NCI-H82 (cell line): ENCODE data around the gene ATP6V0A4.
A peak's percentile ranks its signal among the peaks of the same experiment; 100 is the strongest.
"Not testable (repeated sequence)": the region's sequence is repeated elsewhere in the genome, so short reads cannot be mapped to it uniquely, and the experiment has no call there.

Experiments used
- DNase-seq: peaks from one replicate; lab custom pipeline; 2025; lab: John Stamatoyannopoulos, UW

ATP6V0A4 gene

DNA sequence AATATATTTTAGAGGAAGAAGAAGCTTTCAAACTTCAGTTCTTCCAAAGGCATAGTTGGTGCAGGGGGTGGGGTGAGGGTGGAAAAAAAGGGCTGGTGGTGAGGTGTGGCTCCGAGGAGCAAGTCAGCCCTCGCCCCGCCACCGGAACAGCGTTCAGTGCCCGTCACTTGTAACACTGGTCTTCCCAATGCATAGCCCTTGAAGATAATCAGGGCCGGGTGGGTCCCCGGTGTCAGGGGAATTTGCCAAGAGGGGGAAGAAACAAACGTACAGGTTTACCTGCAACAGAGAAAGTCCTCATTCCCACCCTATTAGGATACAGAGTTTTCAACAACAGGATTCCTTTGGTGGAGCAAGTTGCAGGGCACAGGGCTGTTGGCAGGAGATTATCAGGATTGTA is 98.3 kb downstream of the ATP6V0A4 start:
- DNase-seq = no peak

DNA sequence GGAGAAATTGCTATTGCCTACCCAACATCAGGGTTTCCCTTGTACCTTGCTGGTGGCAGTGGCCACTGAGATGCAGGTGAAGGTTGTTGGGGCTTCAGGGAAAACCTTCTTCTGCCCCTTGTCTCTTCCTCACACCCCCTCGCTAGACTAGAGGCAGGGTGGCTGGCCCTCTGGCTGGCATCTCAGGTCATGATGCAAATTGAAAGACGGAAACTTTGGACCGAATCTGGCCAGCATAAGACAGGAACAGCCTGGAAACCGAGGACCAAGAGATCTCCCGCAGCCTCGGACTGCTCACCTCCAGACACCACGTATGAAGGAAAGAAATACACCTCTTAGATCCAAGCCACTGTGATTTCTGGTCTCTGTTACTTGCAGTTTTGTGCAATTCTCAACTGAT is 99.7 kb downstream of the ATP6V0A4 start:
- no peak for DNase-seq

DNA sequence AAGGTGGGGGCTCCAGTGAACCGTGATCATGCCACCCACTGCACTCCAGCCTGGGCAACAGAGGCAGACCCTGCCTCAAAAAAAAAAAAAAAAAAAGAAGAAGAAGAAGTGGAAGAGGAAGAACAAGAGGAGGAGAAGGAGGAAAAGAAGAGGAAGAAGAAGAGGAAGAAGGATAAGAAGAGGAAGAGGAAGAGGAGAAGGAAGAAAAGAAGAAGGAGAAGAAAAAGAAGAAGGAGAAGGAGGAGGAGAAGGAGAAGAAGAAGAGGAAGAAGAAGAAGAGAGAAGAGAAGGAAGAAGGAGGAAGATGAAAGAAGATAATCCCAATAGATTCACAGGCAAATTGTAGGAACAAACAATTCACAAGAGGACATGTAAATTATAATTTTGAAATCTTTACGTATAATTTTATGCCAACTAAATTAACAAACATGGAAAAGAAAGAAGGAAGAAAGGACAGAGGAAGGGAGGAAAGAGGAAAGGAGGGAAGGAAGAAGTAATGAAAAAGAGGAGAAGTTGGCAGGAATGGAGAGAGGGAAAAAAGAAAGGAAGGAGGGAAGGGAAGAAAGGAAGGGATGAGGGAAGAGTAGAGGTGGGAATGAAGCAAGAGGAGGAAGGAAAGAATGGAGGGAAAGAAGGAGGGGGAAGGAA is 100.3 kb downstream of the ATP6V0A4 start:
- no peak for DNase-seq

DNA sequence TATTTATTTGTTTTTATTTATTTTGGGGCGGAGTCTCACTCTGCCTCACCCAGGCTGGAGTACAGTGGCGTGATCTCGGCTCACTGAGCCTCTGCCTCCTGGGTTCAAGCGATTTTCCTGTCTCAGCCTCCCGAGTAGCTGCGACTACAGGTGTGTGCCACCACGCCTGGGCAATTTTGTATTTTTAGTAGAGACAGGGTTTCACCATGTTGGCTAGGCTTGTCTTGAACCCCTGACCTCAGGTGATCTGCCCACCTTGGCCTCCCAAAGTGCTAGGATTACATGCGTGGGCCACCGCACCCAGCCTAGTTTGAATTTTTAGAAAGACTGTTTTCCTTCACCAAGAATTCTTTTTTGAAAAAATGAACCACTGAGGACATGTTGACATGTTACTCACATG is 102.2 kb downstream of the ATP6V0A4 start:
- not testable (repeated sequence) for DNase-seq

- DNase-seq = no peak
Observed at GRCh38 chr7:138695106-138695505, 102.9 kb downstream of the ATP6V0A4 start.

- DNase-seq = no peak
Observed at GRCh38 chr7:138691178-138691577, 106.8 kb downstream of the ATP6V0A4 start.

GRCh38 chr7:138690495-138690894 is 107.5 kb downstream of the ATP6V0A4 start:
- no peak for DNase-seq

GRCh38 chr7:138688037-138688436 is 110.0 kb downstream of the ATP6V0A4 start:
- not testable (repeated sequence) for DNase-seq

- no peak for DNase-seq
Observed at GRCh38 chr7:138684340-138684739, 113.7 kb downstream of the ATP6V0A4 start.

GRCh38 chr7:138679793-138680192 is 118.2 kb downstream of the ATP6V0A4 start:
- no peak for DNase-seq

DNA sequence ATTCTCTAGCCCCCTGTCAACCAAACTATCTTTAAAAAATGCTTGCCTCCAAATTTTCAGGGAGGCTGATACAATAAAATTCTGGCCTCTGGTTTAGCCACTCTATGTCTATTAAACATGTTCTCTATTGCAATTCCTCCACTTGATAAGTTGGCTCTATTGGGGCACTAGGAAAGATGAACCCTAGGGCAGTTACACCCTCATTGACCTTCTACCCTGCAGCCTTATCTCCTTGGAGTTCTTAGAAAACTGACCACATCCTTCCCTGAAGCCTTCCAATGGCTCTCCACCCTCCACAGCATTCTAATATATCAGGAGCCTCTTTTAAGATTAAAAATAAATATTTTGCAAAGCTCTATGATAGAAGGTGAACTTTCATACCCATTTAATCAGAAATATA is 127.4 kb downstream of the ATP6V0A4 start:
- DNase-seq = no peak

DNA sequence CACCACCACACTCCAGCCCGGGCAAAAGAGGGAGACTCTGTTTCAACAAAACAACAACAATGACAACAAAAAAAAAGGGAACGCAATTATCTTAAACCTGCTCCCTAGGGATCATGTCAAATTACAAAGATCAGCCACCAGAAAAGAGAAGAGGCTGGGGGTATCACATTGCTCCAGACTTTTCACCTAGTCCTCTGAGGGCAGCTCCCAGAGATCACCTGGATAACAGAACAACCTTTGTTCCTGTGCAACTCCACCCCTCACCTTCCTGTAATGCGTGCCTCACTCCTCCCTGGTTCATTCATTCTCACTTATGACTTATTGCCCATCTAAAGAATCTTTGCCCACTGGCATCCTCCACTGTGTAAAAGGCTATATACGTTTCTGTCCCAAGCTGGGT is 128.6 kb downstream of the ATP6V0A4 start:
- DNase-seq = no peak

GRCh38 chr7:138668946-138669345 is 129.1 kb downstream of the ATP6V0A4 start:
- DNase-seq = no peak

- no peak for DNase-seq
Observed at GRCh38 chr7:138668229-138668596, 129.8 kb downstream of the ATP6V0A4 start.

GRCh38 chr7:138667535-138668228 is 130.3 kb downstream of the ATP6V0A4 start:
- no peak for DNase-seq

- no peak for DNase-seq
Observed at GRCh38 chr7:138666385-138666784, 131.6 kb downstream of the ATP6V0A4 start.

DNA sequence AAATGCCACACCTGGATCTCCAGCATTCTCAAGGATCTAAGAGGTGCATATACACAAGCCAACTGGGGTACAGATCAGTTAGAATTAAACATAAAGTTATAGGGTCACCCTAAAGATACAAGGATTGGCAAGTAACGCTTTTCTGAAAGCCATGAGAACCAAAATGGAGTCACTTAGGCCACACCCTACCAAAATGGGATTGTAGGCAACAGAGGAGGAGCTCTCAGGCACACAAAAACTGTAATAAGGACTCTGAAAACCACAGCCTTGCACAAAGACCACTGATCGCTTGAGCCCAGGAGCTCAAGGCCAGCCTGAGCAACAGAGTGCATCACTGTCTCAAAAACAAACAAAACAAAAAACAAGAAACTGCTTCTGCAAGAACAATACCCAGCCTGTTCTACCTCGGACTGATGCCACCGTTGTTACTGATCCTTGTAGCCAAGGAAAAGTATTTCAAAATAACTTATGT is 132.3 kb downstream of the ATP6V0A4 start:
- no peak for DNase-seq

GRCh38 chr7:138665249-138665648 is 132.7 kb downstream of the ATP6V0A4 start:
- peak; percentile 30 for DNase-seq

GRCh38 chr7:138663725-138664710 is 134.0 kb downstream of the ATP6V0A4 start:
- peak; percentile 64 for DNase-seq

DNA sequence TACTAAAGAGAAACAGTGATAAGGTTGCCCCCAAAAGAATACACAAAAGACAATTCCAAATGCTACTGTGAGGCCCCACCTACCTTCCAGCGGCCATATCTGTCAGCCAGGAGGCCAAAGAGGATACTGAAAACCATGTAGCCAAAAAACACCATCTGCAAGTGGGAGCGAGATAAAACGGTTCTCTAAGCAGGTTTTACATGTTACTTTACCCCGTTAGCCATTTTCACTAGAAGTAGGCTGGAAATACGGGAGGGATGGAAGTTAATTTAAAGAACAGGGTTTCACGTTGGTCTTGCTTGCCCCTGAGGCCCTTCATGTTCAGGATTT is 135.0 kb downstream of the ATP6V0A4 start:
- DNase-seq = no peak

GRCh38 chr7:138662076-138662990 is 135.7 kb downstream of the ATP6V0A4 start:
- no peak for DNase-seq
